ENCODE results near the gene CIAO1. TPM values are rescaled to one million over a fixed set of nuclear protein-coding genes. Genes with fewer than 3 reads are reported as not detected.

CIAO1 gene
- total RNA-seq, 3 donors from 2014 or later (not counting 1 experiment from before 2014, with no cell fraction given) = 74.9 to 109 (median 106) TPM

DNA sequence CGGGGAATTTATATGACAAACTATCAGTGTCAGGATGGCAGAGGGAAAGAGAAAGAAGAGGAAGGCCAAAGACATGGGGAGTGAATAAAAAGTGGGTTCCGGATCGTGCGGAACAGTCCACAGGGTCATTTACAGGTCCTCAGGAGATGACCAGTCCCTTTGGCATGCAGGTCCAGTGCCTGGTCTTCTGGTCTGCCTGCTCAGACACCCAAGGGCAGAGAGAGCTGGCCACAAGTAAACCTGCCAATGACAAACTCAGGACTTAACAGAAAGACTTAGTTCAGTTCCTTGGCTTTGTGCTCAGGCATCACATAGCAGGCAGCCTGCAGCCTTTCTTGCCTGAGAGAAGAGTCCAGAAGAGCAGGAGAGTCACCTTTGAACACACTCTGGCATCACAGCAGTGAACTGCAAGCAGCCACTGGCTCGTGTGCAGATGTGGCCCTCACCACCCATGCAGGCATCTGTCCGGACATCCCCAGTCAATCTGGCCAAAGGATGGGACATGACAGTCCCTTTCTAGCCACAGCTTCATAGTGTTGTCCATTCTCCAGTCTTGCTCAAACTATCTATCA lies 14.2 kb upstream of the CIAO1 start:
- H3K9me3 ChIP-seq (ENCODE audit: control insufficient read depth, insufficient read depth, low read length) = no peaks in the 10 kb centered on the region
- ATAC-seq = no peak
- Mint-ChIP-seq H3K27ac (peak overlapping the region in 1 of 2 donors; percentile 57), H3K4me1 (peaks cover 29 to 34% of the 10 kb centered on the region in 2 donors), H3K9me3 (no peaks in the 10 kb centered on the region), H3K4me3 (no peak overlapping the region), H3K36me3 (no peaks in the 10 kb centered on the region), H3K27me3 (ENCODE audit: low read depth in 2 of 2) (no peaks in the 10 kb centered on the region)
- no peak for DNase-seq
- H3K27me3 ChIP-seq (ENCODE audit: control insufficient read depth, insufficient read depth, low read length) = no peaks in the 10 kb centered on the region
- H3K27ac ChIP-seq (ENCODE audit: low read length) = no peak overlapping the region
- WGBS (ENCODE audit: insufficient coverage) = 82% methylated on average over 6 of the region's 6 CpGs
- TF ChIP-seq, protein P1, sequence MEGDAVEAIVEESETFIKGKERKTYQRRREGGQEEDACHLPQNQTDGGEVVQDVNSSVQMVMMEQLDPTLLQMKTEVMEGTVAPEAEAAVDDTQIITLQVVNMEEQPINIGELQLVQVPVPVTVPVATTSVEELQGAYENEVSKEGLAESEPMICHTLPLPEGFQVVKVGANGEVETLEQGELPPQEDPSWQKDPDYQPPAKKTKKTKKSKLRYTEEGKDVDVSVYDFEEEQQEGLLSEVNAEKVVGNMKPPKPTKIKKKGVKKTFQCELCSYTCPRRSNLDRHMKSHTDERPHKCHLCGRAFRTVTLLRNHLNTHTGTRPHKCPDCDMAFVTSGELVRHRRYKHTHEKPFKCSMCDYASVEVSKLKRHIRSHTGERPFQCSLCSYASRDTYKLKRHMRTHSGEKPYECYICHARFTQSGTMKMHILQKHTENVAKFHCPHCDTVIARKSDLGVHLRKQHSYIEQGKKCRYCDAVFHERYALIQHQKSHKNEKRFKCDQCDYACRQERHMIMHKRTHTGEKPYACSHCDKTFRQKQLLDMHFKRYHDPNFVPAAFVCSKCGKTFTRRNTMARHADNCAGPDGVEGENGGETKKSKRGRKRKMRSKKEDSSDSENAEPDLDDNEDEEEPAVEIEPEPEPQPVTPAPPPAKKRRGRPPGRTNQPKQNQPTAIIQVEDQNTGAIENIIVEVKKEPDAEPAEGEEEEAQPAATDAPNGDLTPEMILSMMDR (IDR thresholded peaks at IDR 0.05) = no peak
- H3K4me3 ChIP-seq (ENCODE audit: low read length) = no peak overlapping the region
- H3K36me3 ChIP-seq (ENCODE audit: control insufficient read depth, insufficient read depth, low read length) = peaks cover 51% of the 10 kb centered on the region
- intact Hi-C loops (cut with micrococcal nuclease) = no loop called here
- peaks cover 22% of the 10 kb centered on the region for H3K4me1 ChIP-seq (ENCODE audit: control insufficient read depth, insufficient read depth, low read length)

DNA sequence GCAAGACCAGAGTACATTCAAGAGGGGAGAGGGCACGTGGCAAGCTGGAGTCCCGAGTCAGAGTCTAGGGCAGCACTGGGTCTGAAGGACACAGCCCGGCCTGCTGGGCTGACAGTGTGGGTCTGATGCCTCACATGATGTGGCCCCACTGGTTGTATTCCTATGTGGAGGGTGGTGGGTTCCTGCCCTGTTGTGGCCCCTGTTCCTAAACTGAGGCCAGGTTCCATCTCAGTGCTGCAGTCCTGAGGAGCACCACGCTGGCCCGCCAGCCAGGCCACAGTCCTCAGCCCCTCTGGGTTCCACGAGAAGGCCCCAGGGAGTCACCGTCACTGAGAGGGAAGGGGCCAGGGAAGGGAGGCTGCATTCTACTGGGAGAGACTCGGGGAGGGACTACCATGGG lies 13.5 kb upstream of the CIAO1 start:
- Mint-ChIP-seq H3K4me1 (peaks cover 26 to 31% of the 10 kb centered on the region in 2 donors), H3K27me3 (ENCODE audit: low read depth in 2 of 2) (no peaks in the 10 kb centered on the region), H3K36me3 (no peaks in the 10 kb centered on the region), H3K27ac (peak overlapping the region; percentile 57), H3K9me3 (no peaks in the 10 kb centered on the region), H3K4me3 (no peak overlapping the region)
- Histone ChIP-seq H3K27me3 (ENCODE audit: control insufficient read depth, insufficient read depth, low read length) (no peaks in the 10 kb centered on the region), H3K27ac (ENCODE audit: low read length) (no peak overlapping the region), H3K4me3 (ENCODE audit: low read length) (no peak overlapping the region), H3K36me3 (ENCODE audit: control insufficient read depth, insufficient read depth, low read length) (peaks cover 51% of the 10 kb centered on the region), H3K4me1 (ENCODE audit: control insufficient read depth, insufficient read depth, low read length) (peaks cover 21% of the 10 kb centered on the region), H3K9me3 (ENCODE audit: control insufficient read depth, insufficient read depth, low read length) (no peaks in the 10 kb centered on the region)
- no peak for DNase-seq
- WGBS (ENCODE audit: insufficient coverage) = 98% methylated on average over 8 of the region's 8 CpGs
- no peak for ATAC-seq
- intact Hi-C loops (cut with micrococcal nuclease) = no loop called here
- TF ChIP-seq, protein P1 (IDR thresholded peaks at IDR 0.05) = no peak

DNA sequence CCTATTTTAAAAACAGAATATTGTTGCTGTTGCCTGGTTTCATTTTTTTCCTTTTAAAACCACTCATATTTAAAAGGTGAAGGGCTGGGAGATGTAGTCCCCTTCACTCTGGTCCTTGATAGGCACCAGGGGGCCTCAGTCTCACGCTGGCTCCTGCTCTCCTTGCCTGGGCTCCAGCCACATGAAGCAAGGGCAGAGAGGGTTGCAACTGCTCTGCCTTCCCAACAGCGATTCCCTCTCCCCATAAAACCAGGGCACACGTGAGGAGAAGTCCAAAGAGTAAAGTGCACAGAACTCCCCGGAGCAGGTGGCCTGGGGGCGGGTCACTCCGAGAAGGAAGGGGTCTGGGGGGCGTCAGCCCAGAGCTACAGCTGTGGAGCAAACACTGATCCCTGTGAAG lies 13.0 kb upstream of the CIAO1 start:
- intact Hi-C loops (cut with micrococcal nuclease) = no loop called here
- no peak overlapping the region for H3K27ac ChIP-seq (ENCODE audit: low read length)
- Mint-ChIP-seq H3K9me3 (no peaks in the 10 kb centered on the region), H3K27me3 (ENCODE audit: low read depth in 2 of 2) (no peaks in the 10 kb centered on the region), H3K4me1 (peaks cover 26 to 36% of the 10 kb centered on the region in 2 donors), H3K27ac (peak overlapping the region in 1 of 2 donors; percentile 57), H3K4me3 (no peak overlapping the region), H3K36me3 (no peaks in the 10 kb centered on the region)
- H3K27me3 ChIP-seq (ENCODE audit: control insufficient read depth, insufficient read depth, low read length) = no peaks in the 10 kb centered on the region
- peaks cover 53% of the 10 kb centered on the region for H3K36me3 ChIP-seq (ENCODE audit: control insufficient read depth, insufficient read depth, low read length)
- ATAC-seq (no peak), DNase-seq (no peak)
- H3K4me3 ChIP-seq (ENCODE audit: low read length) = no peak overlapping the region
- WGBS (ENCODE audit: insufficient coverage) = 95% methylated on average over 7 of the region's 7 CpGs
- no peaks in the 10 kb centered on the region for H3K9me3 ChIP-seq (ENCODE audit: control insufficient read depth, insufficient read depth, low read length)
- H3K4me1 ChIP-seq (ENCODE audit: control insufficient read depth, insufficient read depth, low read length) = peaks cover 25% of the 10 kb centered on the region
- TF ChIP-seq, protein P1 (IDR thresholded peaks at IDR 0.05) = no peak

DNA sequence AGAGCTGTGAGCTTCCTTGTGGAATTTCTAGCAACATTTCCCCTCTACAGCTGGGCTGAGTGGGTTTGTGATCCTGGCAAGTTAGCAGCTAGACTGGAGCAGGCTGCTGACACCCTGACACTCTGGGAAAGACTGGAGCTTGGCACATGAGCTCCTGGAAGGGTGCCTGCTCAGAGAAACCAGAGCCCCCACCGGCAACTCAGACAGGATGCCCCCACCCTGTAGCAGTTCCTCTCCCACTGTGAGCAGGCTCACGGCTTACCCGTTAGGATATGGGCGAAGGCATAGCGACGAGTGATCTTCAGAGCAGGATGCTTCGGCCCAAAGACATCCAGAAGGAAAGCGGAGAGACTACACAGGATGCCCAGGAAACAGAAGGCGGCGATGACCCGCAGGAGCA lies 11.5 kb upstream of the CIAO1 start:
- no peaks in the 10 kb centered on the region for H3K36me3 Mint-ChIP-seq

More for the DNA sequence above, 11.5 kb upstream of the CIAO1 start:
- Histone ChIP-seq H3K9me3 (ENCODE audit: control insufficient read depth, insufficient read depth, low read length) (no peaks in the 10 kb centered on the region), H3K27ac (ENCODE audit: low read length) (no peak overlapping the region), H3K36me3 (ENCODE audit: control insufficient read depth, insufficient read depth, low read length) (peaks cover 60% of the 10 kb centered on the region), H3K4me1 (ENCODE audit: control insufficient read depth, insufficient read depth, low read length) (peaks cover 41% of the 10 kb centered on the region), H3K4me3 (ENCODE audit: low read length) (no peak overlapping the region), H3K27me3 (ENCODE audit: control insufficient read depth, insufficient read depth, low read length) (no peaks in the 10 kb centered on the region)
- Mint-ChIP-seq H3K27ac (peak overlapping the region in 1 of 2 donors; percentile 38), H3K4me3 (no peak overlapping the region), H3K9me3 (no peaks in the 10 kb centered on the region), H3K4me1 (peaks cover 35 to 44% of the 10 kb centered on the region in 2 donors), H3K27me3 (ENCODE audit: low read depth in 2 of 2) (no peaks in the 10 kb centered on the region)
- DNase-seq = no peak
- intact Hi-C loops (cut with micrococcal nuclease) = no loop called here
- ATAC-seq = no peak
- WGBS (ENCODE audit: insufficient coverage) = 63% methylated on average over 11 of the region's 11 CpGs
- TF ChIP-seq, protein P1 (IDR thresholded peaks at IDR 0.05) = no peak

Data from natural killer cell (primary cell).